NB4 (cell line): Measurements from ENCODE around the gene SMOC2.

Experiments
- DNase-seq: peaks from one replicate; pipeline ENCODE4 v3.0.0; 2010; ENCODE audit warnings: low read depth
- H3K4me3 ChIP-seq: one replicate; pipeline ENCODE4 v1.5.1; 2011; ENCODE audit warnings: mild to moderate bottlenecking, low read depth, low read length, moderate library complexity
- CTCF ChIP-seq: IDR thresholded peaks from one replicate; pipeline ENCODE4 v1.5.1; 2012; ENCODE audit warnings: low read depth, low read length
- MAX ChIP-seq: IDR thresholded peaks from 2 replicates; pipeline ENCODE4 v1.6.1; 2011; ENCODE audit warnings: low read depth, low read length
- MYC ChIP-seq: IDR thresholded peaks from 2 replicates; pipeline ENCODE4 v1.6.1; 2011; ENCODE audit warnings: low read depth, low read length
- POLR2A ChIP-seq: IDR thresholded peaks from 2 replicates; pipeline ENCODE4 v1.6.1; 2011; ENCODE audit warnings: mild to moderate bottlenecking; ENCODE audit not compliant: insufficient read length; ENCODE audit errors: extremely low read depth

SMOC2 gene

GRCh38 chr6:168441434-168442391 lies 729 bp downstream of the SMOC2 start:
- no peak for DNase-seq
- TF ChIP-seq CTCF (no peak), MYC (no peak), MAX (no peak), POLR2A (no peak)
- H3K4me3 ChIP-seq: no peak overlapping the region

GRCh38 chr6:168442646-168443045 lies 1.7 kb downstream of the SMOC2 start:
- no peak overlapping the region for H3K4me3 ChIP-seq
- TF ChIP-seq MAX: no peak
- no peak for TF ChIP-seq POLR2A
- TF ChIP-seq MYC: no peak
- TF ChIP-seq CTCF: no peak
- DNase-seq: no peak

GRCh38 chr6:168447282-168447681 lies 6.3 kb downstream of the SMOC2 start:
- no peak for DNase-seq
- no peak overlapping the region for H3K4me3 ChIP-seq
- TF ChIP-seq CTCF (no peak), MYC (no peak), MAX (no peak), POLR2A (no peak)

GRCh38 chr6:168447700-168448099 lies 6.7 kb downstream of the SMOC2 start:
- no peak for TF ChIP-seq POLR2A
- TF ChIP-seq MYC: no peak
- no peak for TF ChIP-seq MAX
- TF ChIP-seq CTCF: no peak
- H3K4me3 ChIP-seq: no peak overlapping the region
- no peak for DNase-seq

GRCh38 chr6:168448243-168448855 lies 7.4 kb downstream of the SMOC2 start:
- no peak for DNase-seq
- no peak overlapping the region for H3K4me3 ChIP-seq
- TF ChIP-seq MAX (no peak), CTCF (no peak), MYC (no peak), POLR2A (no peak)
